NT2/D1 (cell line): ENCODE measurements around the gene SLC32A1.
A peak's percentile ranks its signal among the peaks of the same experiment; 100 is the strongest.

Source experiments
- DNase-seq: peaks from one replicate; pipeline ENCODE4 v3.0.0-alpha.2; 2011; ENCODE audit warnings: low read depth, low spot score
- H3K27me3 ChIP-seq: 2 replicates; pipeline ENCODE4 v1.6.0; 2011; ENCODE audit warnings: mild to moderate bottlenecking; ENCODE audit not compliant: insufficient read length, insufficient read depth
- H3K36me3 ChIP-seq: 2 replicates; pipeline ENCODE4 v1.6.1; 2011; ENCODE audit warnings: mild to moderate bottlenecking, low read length, mixed read lengths; ENCODE audit not compliant: insufficient read depth, insufficient read length
- H3K4me1 ChIP-seq: 2 replicates; pipeline ENCODE4 v1.5.1; 2011; ENCODE audit not compliant: insufficient read depth, insufficient read length
- H3K4me3 ChIP-seq: 2 replicates; pipeline ENCODE4 v1.5.1; 2011; ENCODE audit warnings: low read depth; ENCODE audit not compliant: insufficient read length
- H3K9ac ChIP-seq: 2 replicates; pipeline ENCODE4 v1.6.0; 2011; ENCODE audit warnings: low read depth; ENCODE audit not compliant: insufficient read length
- H3K9me3 ChIP-seq: 2 replicates; pipeline ENCODE4 v1.5.1; 2011; ENCODE audit warnings: mild to moderate bottlenecking, low read length; ENCODE audit not compliant: insufficient read depth
- SUZ12 ChIP-seq: IDR thresholded peaks from 2 replicates; pipeline ENCODE4 v1.6.1; 2011; ENCODE audit not compliant: insufficient read length, insufficient read depth; ENCODE audit errors: extremely low read depth
- YY1 ChIP-seq: IDR thresholded peaks from 2 replicates; pipeline ENCODE4 v1.6.1; 2011; ENCODE audit not compliant: insufficient read length, insufficient read depth
- ZNF274 ChIP-seq: IDR thresholded peaks from 2 replicates; pipeline ENCODE4 v1.6.1; 2011; ENCODE audit warnings: mild to moderate bottlenecking, low read depth, low read length

SLC32A1 gene

GRCh38 chr20:38769376-38770295 is 45.4 kb downstream of the SLC32A1 start:
- H3K4me3 ChIP-seq, result no peak overlapping the region
- peaks cover 6% of the 10 kb centered on the region; the same call in 1 of the 2 replicates for H3K9me3 ChIP-seq
- no peaks in the 10 kb centered on the region for H3K27me3 ChIP-seq
- H3K9ac ChIP-seq, result no peak overlapping the region
- H3K4me1 ChIP-seq, result no peaks in the 10 kb centered on the region
- DNase-seq, result no peak
- TF ChIP-seq YY1, result no peak
- TF ChIP-seq SUZ12, result no peak
- no peak for TF ChIP-seq ZNF274
- H3K36me3 ChIP-seq, result peaks cover 87% of the 10 kb centered on the region

DNA sequence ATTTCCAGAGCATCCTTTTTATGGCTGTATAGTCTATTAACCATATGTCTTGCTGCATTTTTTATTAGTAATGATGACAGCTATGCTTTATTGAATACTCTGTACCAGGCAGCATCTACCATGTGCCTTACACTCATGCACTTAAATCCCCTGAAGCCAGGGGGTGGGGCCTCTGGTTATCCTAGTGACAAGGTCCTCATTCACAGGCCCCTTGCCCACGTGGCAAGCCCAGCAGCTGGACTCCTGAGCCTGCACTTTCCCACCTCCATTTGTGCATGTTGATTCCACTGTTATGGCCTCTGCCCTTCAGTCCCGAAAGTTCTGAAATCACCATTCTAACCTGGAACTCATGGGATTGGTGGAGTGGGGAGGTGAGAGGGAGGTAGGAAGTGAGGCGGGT is 46.3 kb downstream of the SLC32A1 start:
- Histone ChIP-seq H3K36me3 (peaks cover 85% of the 10 kb centered on the region), H3K9me3 (peaks cover 6% of the 10 kb centered on the region; the same call in 1 of the 2 replicates), H3K4me3 (no peak overlapping the region), H3K9ac (no peak overlapping the region), H3K4me1 (no peaks in the 10 kb centered on the region), H3K27me3 (no peaks in the 10 kb centered on the region)
- DNase-seq, result no peak
- TF ChIP-seq SUZ12 (no peak), YY1 (no peak), ZNF274 (no peak)

DNA sequence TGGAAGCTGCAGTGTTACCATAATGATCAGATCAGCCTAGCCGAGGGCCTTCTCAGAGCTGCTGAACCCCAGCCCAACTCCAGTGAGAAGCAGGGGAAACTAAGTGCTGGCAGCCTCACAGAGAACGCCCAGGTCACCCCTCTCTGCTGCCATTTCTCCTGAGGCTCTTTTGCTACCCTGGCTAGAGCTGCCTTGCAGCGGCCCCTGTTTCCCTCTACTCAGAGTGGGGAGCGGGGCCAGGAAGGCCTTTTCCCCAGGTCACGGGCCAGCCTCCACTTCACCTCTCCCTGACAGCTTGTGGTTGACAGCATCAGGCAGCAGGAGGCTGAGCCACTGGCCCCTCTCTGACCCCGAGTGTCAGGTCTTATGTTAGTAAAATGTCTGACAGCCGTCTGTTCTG is 46.7 kb downstream of the SLC32A1 start:
- H3K36me3 ChIP-seq, result peaks cover 81% of the 10 kb centered on the region

DNA sequence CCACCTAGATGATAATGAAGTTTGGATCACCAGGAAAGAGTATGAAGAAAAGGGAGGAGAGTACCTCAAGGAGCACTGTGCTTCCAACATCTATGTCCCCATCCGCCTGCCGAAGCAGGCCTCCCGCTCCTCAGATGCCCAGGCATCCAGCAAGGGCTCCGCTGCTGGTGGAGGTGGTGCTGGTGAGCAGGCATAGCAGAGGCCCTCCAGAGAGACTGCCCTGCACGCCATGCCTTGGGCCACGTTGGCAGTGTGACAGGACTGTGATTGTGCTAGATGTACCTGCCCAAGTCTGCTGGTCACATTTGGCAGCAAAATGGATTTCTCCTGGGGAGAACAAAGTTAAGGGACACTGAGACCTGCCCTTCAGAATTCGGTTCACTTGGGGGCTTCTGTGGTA is 47.3 kb downstream of the SLC32A1 start:
- H3K4me1 ChIP-seq, result no peaks in the 10 kb centered on the region
- DNase-seq, result no peak

More for the DNA sequence above, 46.7 kb downstream of the SLC32A1 start:
- Histone ChIP-seq H3K4me3 (no peak overlapping the region), H3K9me3 (peaks cover 6% of the 10 kb centered on the region; the same call in 1 of the 2 replicates), H3K9ac (peak overlapping the region; percentile 32), H3K4me1 (no peaks in the 10 kb centered on the region), H3K27me3 (no peaks in the 10 kb centered on the region)
- DNase-seq, result no peak
- TF ChIP-seq YY1 (no peak), SUZ12 (no peak), ZNF274 (no peak)

DNA sequence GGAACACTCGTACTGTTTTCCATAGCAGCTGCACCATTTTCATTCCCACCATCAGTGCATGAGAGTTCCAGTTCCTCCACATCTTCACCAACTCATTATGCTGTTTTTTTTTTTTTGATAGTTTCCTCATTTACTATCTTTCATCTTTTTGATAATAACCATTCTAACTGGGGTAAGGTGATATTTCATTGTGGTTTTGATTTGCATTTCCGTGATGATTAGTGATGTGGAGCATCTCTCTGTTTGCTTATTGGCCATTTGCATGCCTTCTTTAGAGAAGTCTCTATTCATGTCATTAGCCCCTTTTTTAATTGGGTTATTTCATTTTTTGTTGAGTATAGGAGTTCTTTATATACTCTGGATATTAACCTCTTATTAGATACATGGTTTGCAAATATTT is 49.9 kb downstream of the SLC32A1 start:
- DNase-seq, result no peak
- TF ChIP-seq YY1, result no peak
- no peak for TF ChIP-seq ZNF274
- no peak for TF ChIP-seq SUZ12
- no peaks in the 10 kb centered on the region for H3K4me1 ChIP-seq
- H3K27me3 ChIP-seq, result no peaks in the 10 kb centered on the region
- H3K36me3 ChIP-seq, result peaks cover 50% of the 10 kb centered on the region
- H3K9me3 ChIP-seq, result peaks cover 6% of the 10 kb centered on the region; the same call in 1 of the 2 replicates
- no peak overlapping the region for H3K9ac ChIP-seq
- no peak overlapping the region for H3K4me3 ChIP-seq

More for the DNA sequence above, 47.3 kb downstream of the SLC32A1 start:
- no peak overlapping the region for H3K4me3 ChIP-seq
- H3K27me3 ChIP-seq, result no peaks in the 10 kb centered on the region
- H3K36me3 ChIP-seq, result peaks cover 75% of the 10 kb centered on the region
- no peak overlapping the region for H3K9ac ChIP-seq
- peaks cover 6% of the 10 kb centered on the region; the same call in 1 of the 2 replicates for H3K9me3 ChIP-seq
- TF ChIP-seq ZNF274, result no peak
- TF ChIP-seq YY1, result no peak
- no peak for TF ChIP-seq SUZ12

- no peaks in the 10 kb centered on the region for H3K27me3 ChIP-seq
- peaks cover 32% of the 10 kb centered on the region for H3K36me3 ChIP-seq
- no peak for DNase-seq
- H3K9me3 ChIP-seq, result peaks cover 6% of the 10 kb centered on the region; the same call in 1 of the 2 replicates
- TF ChIP-seq SUZ12, result no peak
- TF ChIP-seq YY1, result no peak
- no peak for TF ChIP-seq ZNF274
- no peak overlapping the region for H3K4me3 ChIP-seq
- H3K9ac ChIP-seq, result no peak overlapping the region
- no peaks in the 10 kb centered on the region for H3K4me1 ChIP-seq
These were observed 52.1 kb downstream of the SLC32A1 start for GRCh38 chr20:38776363-38776762.
